HG03571 (cell line): ENCODE results near the gene FAM184B.

Experiments used
- ATAC-seq: cut with Tn5 transposase; IDR thresholded peaks from one replicate; pipeline ENCODE4 v1.9.1; 2021; ENCODE audit not compliant: unreplicated experiment

The FAM184B gene

GRCh38 chr4:17646693-17647092, 134.7 kb downstream of the FAM184B start:
- no peak for ATAC-seq

- no peak for ATAC-seq
Observed at GRCh38 chr4:17642398-17642783, 139.0 kb downstream of the FAM184B start.

- ATAC-seq, result no peak
Observed at GRCh38 chr4:17639136-17639535, 142.3 kb downstream of the FAM184B start.

- peak; percentile 84 for ATAC-seq
Observed at GRCh38 chr4:17636696-17637622, 144.5 kb downstream of the FAM184B start.

GRCh38 chr4:17636341-17636695, 145.1 kb downstream of the FAM184B start:
- no peak for ATAC-seq

- ATAC-seq, result no peak
Observed at GRCh38 chr4:17635056-17635455, 146.4 kb downstream of the FAM184B start.

- no peak for ATAC-seq
Observed at GRCh38 chr4:17633600-17633999, 147.8 kb downstream of the FAM184B start.

GRCh38 chr4:17630228-17630627, 151.2 kb downstream of the FAM184B start:
- ATAC-seq, result no peak

GRCh38 chr4:17624821-17625220, 156.6 kb downstream of the FAM184B start:
- ATAC-seq, result no peak

- no peak for ATAC-seq
Observed at GRCh38 chr4:17623451-17624001, 157.9 kb downstream of the FAM184B start.

- no peak for ATAC-seq
Observed at GRCh38 chr4:17619416-17620105, 161.9 kb downstream of the FAM184B start.

- no peak for ATAC-seq
Observed at GRCh38 chr4:17618926-17619325, 162.5 kb downstream of the FAM184B start.

GRCh38 chr4:17616283-17616682, 165.1 kb downstream of the FAM184B start:
- no peak for ATAC-seq

- ATAC-seq, result peak; percentile 91
Observed at GRCh38 chr4:17614416-17615299, 166.8 kb downstream of the FAM184B start, which contains the start of gene MED28. MED28 (plus strand) TSS chr4:17614641; CDS start chr4:17614655, 14 bp downstream.

GRCh38 chr4:17613761-17614415, 167.5 kb downstream of the FAM184B start:
- peak; percentile 44 for ATAC-seq

- ATAC-seq, result no peak
Observed at GRCh38 chr4:17605236-17605635, 176.2 kb downstream of the FAM184B start.

- ATAC-seq, result no peak
Observed at GRCh38 chr4:17599826-17600225, 181.6 kb downstream of the FAM184B start.

GRCh38 chr4:17597517-17597916, 183.9 kb downstream of the FAM184B start:
- no peak for ATAC-seq

GRCh38 chr4:17595471-17596005, 185.9 kb downstream of the FAM184B start:
- ATAC-seq, result peak; percentile 81

- no peak for ATAC-seq
Observed at GRCh38 chr4:17589355-17589754, 192.1 kb downstream of the FAM184B start.
